ENCODE results near the gene CFAP91. TPM values are rescaled to one million over a fixed set of nuclear protein-coding genes. Genes with fewer than 3 reads are reported as not detected.

The CFAP91 gene
- polyA plus RNA-seq, 1 donor from 2014 or later = 14.2 TPM

DNA sequence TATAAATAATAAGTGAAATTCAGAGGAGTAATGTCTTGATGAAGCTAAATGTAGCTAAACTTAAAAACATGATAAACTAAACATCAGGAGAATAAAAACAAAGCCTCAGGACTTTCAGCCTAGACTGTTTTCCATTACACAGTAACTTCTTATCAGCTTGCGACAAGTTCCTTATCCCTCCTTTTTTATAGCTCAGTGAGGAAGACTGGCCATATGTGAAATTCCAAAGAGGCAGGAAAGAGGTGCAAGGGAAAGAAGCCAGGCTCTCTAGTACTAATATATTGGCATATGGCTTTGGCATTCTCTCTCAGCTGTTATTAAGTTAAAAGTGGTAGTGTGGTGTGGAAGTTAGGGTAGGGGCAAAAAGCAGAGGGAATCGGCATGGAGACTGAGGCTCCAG lies 30.0 kb upstream of the CFAP91 start:
- H3K9ac ChIP-seq (ENCODE audit: low read length) = no peak overlapping the region
- H4K20me1 ChIP-seq (ENCODE audit: insufficient read depth) = no peaks in the 10 kb centered on the region
- no peaks in the 10 kb centered on the region for H3F3A ChIP-seq (ENCODE audit: insufficient read depth, low read length, poor library complexity, severe bottlenecking)
- H3K4me3 ChIP-seq (ENCODE audit: low read length) = no peak overlapping the region
- no peak overlapping the region for H3K4me2 ChIP-seq (ENCODE audit: low read length)
- H3K9me3 ChIP-seq (ENCODE audit: low read length) = no peaks in the 10 kb centered on the region
- H3K9me2 ChIP-seq (ENCODE audit: insufficient read depth, low read length) = no peaks in the 10 kb centered on the region
- H3K36me3 ChIP-seq (ENCODE audit: insufficient read depth, low read length) = no peaks in the 10 kb centered on the region
- H3K79me2 ChIP-seq (replicated peaks; ENCODE audit: insufficient read depth, low read length) = peaks cover 15% of the 10 kb centered on the region
- no peak overlapping the region for H2AFZ ChIP-seq (ENCODE audit: low read depth, low read length)
- no peak for TF ChIP-seq SMC3 (conservative IDR thresholded peaks at IDR 0.05; ENCODE audit: poor library complexity)
- TF ChIP-seq, protein P1, sequence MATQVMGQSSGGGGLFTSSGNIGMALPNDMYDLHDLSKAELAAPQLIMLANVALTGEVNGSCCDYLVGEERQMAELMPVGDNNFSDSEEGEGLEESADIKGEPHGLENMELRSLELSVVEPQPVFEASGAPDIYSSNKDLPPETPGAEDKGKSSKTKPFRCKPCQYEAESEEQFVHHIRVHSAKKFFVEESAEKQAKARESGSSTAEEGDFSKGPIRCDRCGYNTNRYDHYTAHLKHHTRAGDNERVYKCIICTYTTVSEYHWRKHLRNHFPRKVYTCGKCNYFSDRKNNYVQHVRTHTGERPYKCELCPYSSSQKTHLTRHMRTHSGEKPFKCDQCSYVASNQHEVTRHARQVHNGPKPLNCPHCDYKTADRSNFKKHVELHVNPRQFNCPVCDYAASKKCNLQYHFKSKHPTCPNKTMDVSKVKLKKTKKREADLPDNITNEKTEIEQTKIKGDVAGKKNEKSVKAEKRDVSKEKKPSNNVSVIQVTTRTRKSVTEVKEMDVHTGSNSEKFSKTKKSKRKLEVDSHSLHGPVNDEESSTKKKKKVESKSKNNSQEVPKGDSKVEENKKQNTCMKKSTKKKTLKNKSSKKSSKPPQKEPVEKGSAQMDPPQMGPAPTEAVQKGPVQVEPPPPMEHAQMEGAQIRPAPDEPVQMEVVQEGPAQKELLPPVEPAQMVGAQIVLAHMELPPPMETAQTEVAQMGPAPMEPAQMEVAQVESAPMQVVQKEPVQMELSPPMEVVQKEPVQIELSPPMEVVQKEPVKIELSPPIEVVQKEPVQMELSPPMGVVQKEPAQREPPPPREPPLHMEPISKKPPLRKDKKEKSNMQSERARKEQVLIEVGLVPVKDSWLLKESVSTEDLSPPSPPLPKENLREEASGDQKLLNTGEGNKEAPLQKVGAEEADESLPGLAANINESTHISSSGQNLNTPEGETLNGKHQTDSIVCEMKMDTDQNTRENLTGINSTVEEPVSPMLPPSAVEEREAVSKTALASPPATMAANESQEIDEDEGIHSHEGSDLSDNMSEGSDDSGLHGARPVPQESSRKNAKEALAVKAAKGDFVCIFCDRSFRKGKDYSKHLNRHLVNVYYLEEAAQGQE (IDR thresholded peaks at IDR 0.05; ENCODE audit: borderline replicate concordance) = no peak
- TF ChIP-seq, protein P2, sequence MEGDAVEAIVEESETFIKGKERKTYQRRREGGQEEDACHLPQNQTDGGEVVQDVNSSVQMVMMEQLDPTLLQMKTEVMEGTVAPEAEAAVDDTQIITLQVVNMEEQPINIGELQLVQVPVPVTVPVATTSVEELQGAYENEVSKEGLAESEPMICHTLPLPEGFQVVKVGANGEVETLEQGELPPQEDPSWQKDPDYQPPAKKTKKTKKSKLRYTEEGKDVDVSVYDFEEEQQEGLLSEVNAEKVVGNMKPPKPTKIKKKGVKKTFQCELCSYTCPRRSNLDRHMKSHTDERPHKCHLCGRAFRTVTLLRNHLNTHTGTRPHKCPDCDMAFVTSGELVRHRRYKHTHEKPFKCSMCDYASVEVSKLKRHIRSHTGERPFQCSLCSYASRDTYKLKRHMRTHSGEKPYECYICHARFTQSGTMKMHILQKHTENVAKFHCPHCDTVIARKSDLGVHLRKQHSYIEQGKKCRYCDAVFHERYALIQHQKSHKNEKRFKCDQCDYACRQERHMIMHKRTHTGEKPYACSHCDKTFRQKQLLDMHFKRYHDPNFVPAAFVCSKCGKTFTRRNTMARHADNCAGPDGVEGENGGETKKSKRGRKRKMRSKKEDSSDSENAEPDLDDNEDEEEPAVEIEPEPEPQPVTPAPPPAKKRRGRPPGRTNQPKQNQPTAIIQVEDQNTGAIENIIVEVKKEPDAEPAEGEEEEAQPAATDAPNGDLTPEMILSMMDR (IDR thresholded peaks at IDR 0.05; ENCODE audit: poor library complexity, severe bottlenecking) = no peak
- TF ChIP-seq EP300 (conservative IDR thresholded peaks at IDR 0.05; ENCODE audit: poor library complexity, severe bottlenecking) = no peak
- no peak for TF ChIP-seq MXI1 (conservative IDR thresholded peaks at IDR 0.05; ENCODE audit: poor library complexity, severe bottlenecking)
- no peak for TF ChIP-seq TAF1 (IDR thresholded peaks at IDR 0.05; ENCODE audit: low read depth)
- TF ChIP-seq RAD21 (conservative IDR thresholded peaks at IDR 0.05) = no peak
- no peak for TF ChIP-seq POLR2AphosphoS5 (IDR thresholded peaks at IDR 0.05)
- TF ChIP-seq EZH2 (IDR thresholded peaks at IDR 0.05; ENCODE audit: borderline replicate concordance, insufficient read depth, low read length, poor library complexity, severe bottlenecking) = no peak
- no peak overlapping the region for H3K27ac ChIP-seq (ENCODE audit: low read length)
- H3K27me3 ChIP-seq (ENCODE audit: insufficient read depth, low read depth, low read length) = no peaks in the 10 kb centered on the region

DNA sequence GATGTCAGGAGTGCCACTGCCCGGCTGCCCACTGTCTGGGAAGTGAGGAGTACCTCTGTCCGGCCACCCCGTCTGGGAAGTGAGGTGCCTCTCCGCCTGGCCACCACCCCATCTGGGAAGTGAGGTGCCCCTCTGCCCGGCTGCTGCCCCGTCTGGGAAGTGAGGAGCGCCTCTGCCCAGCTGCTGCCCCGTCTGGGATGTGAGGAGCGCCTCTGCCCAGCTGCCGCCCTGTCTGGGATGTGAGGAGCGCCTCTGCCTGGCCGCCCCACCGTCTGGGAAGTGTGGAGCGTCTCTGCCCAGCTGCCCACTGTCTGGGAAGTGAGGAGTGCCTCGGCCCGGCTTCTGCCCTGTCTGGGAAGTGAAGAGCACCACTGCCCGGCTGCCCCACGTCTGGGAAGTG lies 28.9 kb upstream of the CFAP91 start:
- H3K9ac ChIP-seq (ENCODE audit: low read length) = no peak overlapping the region
- no peak overlapping the region for H2AFZ ChIP-seq (ENCODE audit: low read depth, low read length)
- H3K9me3 ChIP-seq (ENCODE audit: low read length) = no peaks in the 10 kb centered on the region
- H3K27me3 ChIP-seq (ENCODE audit: insufficient read depth, low read depth, low read length) = no peaks in the 10 kb centered on the region
- H3K4me3 ChIP-seq (ENCODE audit: low read length) = no peak overlapping the region
- peaks cover 15% of the 10 kb centered on the region for H3K79me2 ChIP-seq (replicated peaks; ENCODE audit: insufficient read depth, low read length)
- H3K9me2 ChIP-seq (ENCODE audit: insufficient read depth, low read length) = no peaks in the 10 kb centered on the region
- no peak overlapping the region for H3K27ac ChIP-seq (ENCODE audit: low read length)
- no peak overlapping the region for H3K4me2 ChIP-seq (ENCODE audit: low read length)
- no peaks in the 10 kb centered on the region for H3K36me3 ChIP-seq (ENCODE audit: insufficient read depth, low read length)
- no peaks in the 10 kb centered on the region for H4K20me1 ChIP-seq (ENCODE audit: insufficient read depth)
- no peak for TF ChIP-seq POLR2AphosphoS5 (IDR thresholded peaks at IDR 0.05)
- TF ChIP-seq SMC3 (conservative IDR thresholded peaks at IDR 0.05; ENCODE audit: poor library complexity) = no peak
- no peak for TF ChIP-seq EZH2 (IDR thresholded peaks at IDR 0.05; ENCODE audit: borderline replicate concordance, insufficient read depth, low read length, poor library complexity, severe bottlenecking)
- no peak for TF ChIP-seq MXI1 (conservative IDR thresholded peaks at IDR 0.05; ENCODE audit: poor library complexity, severe bottlenecking)
- no peak for TF ChIP-seq TAF1 (IDR thresholded peaks at IDR 0.05; ENCODE audit: low read depth)
- TF ChIP-seq RAD21 (conservative IDR thresholded peaks at IDR 0.05) = no peak
- TF ChIP-seq EP300 (conservative IDR thresholded peaks at IDR 0.05; ENCODE audit: poor library complexity, severe bottlenecking) = no peak
- TF ChIP-seq, protein P1 (IDR thresholded peaks at IDR 0.05; ENCODE audit: borderline replicate concordance) = no peak
- TF ChIP-seq, protein P2 (IDR thresholded peaks at IDR 0.05; ENCODE audit: poor library complexity, severe bottlenecking) = no peak
- H3F3A ChIP-seq (ENCODE audit: insufficient read depth, low read length, poor library complexity, severe bottlenecking) = no peaks in the 10 kb centered on the region
